Measurements from ENCODE around the gene RAB5IF. TPM values are rescaled to one million over a fixed set of nuclear protein-coding genes. Genes with fewer than 3 reads are reported as not detected.

Gene RAB5IF
- total and polyA plus RNA-seq, 2 of the 4 experiments (the other 2 are of a cell fraction): 74.0 to 93.1 TPM

GRCh38 chr20:36632147-36632486 lies 26.5 kb downstream of the RAB5IF start:
- Histone ChIP-seq H3K9me1 (ENCODE audit: insufficient read depth, low read length) (no peaks in the 10 kb centered on the region), H3K27ac (ENCODE audit: insufficient read depth, low read length) (no peak overlapping the region), H4K91ac (ENCODE audit: insufficient read depth, low read depth, low read length) (no peak overlapping the region), H3K4me3 (ENCODE audit: insufficient read depth, low read depth, low read length) (no peak overlapping the region), H3K79me1 (ENCODE audit: low read depth in 1 of 2, low read length in 2 of 2) (no peaks in the 10 kb centered on the region), H2AFZ (replicated peaks; ENCODE audit: low read length, poor library complexity) (no peak overlapping the region), H2BK120ac (ENCODE audit: low read depth, low read length) (no peak overlapping the region), H3K9me3 (ENCODE audit: control insufficient read depth, insufficient read depth, low read length) (no peaks in the 10 kb centered on the region), H2BK5ac (ENCODE audit: low read depth, low read length, poor library complexity, severe bottlenecking) (no peak overlapping the region), H3K4me2 (ENCODE audit: low read depth, low read length) (no peak overlapping the region), H3K4me1 (ENCODE audit: control insufficient read depth, insufficient read depth, low read length) (no peaks in the 10 kb centered on the region), H2AK5ac (ENCODE audit: low read depth, low read length) (no peak overlapping the region), H3K14ac (replicated peaks; ENCODE audit: low read depth, low read length) (no peak overlapping the region), H3K4ac (ENCODE audit: low read depth, low read length) (no peak overlapping the region), H3K27me3 (ENCODE audit: control insufficient read depth, insufficient read depth, low read length) (no peaks in the 10 kb centered on the region), H2AK9ac (replicated peaks; ENCODE audit: low read depth, low read length, poor library complexity) (no peak overlapping the region), H4K5ac (ENCODE audit: low read depth, low read length) (no peak overlapping the region), H2BK20ac (ENCODE audit: low read depth, low read length) (no peak overlapping the region), H2BK15ac (ENCODE audit: low read depth, low read length) (no peak overlapping the region), H3K23ac (ENCODE audit: low read depth, low read length) (no peak overlapping the region), H4K20me1 (ENCODE audit: insufficient read depth, low read length) (no peaks in the 10 kb centered on the region), H3K36me3 (ENCODE audit: control insufficient read depth, insufficient read depth, low read length) (no peaks in the 10 kb centered on the region), H3K9ac (ENCODE audit: low read depth, low read length) (no peak overlapping the region), H3K18ac (ENCODE audit: low read depth, low read length) (no peak overlapping the region), H3K56ac (ENCODE audit: extremely low read depth, insufficient read depth, low read length) (no peak overlapping the region), H4K8ac (ENCODE audit: low read depth in 2 of 2, low read length in 2 of 2) (no peak overlapping the region)
- in situ Hi-C loops (cut with MboI; ENCODE audit: low sequenced_read_pairs): no loop called here
- intact Hi-C loops (cut with micrococcal nuclease): no loop called here
- ChIA-PET POLR2A (ENCODE audit: unreplicated experiment) (no interaction called here), CTCF (no interaction called here)
- no peak for ATAC-seq (ENCODE audit: low read depth)
- no CpG with 5 or more reads among the region's 3 CpGs for WGBS, 2 experiments (ENCODE audit: extremely low coverage in 2 of 2, insufficient read length in 1 of 2)
- BruUV-seq (replicated peaks): no TSS peak
- no peak for TF ChIP-seq SMC3 (IDR thresholded peaks at IDR 0.05; ENCODE audit: low read depth, low read length)
- no peak for TF ChIP-seq BHLHE40 (IDR thresholded peaks at IDR 0.05; ENCODE audit: low read depth, low read length)
- TF ChIP-seq MXI1 (IDR thresholded peaks at IDR 0.05; ENCODE audit: borderline replicate concordance, low read depth, low read length): no peak
- no peak for TF ChIP-seq MAFK (IDR thresholded peaks at IDR 0.05; ENCODE audit: low read depth, low read length)
- TF ChIP-seq RAD21 (IDR thresholded peaks at IDR 0.05; ENCODE audit: low read length): no peak
- TF ChIP-seq FOS (IDR thresholded peaks at IDR 0.05; ENCODE audit: low read depth, low read length): no peak
- no peak for TF ChIP-seq NFE2L2 (IDR thresholded peaks at IDR 0.05; ENCODE audit: low read depth, low read length)
- no peak for TF ChIP-seq CHD1 (IDR thresholded peaks at IDR 0.05; ENCODE audit: low read depth, low read length)
- no peak for TF ChIP-seq MAZ (IDR thresholded peaks at IDR 0.05; ENCODE audit: borderline replicate concordance, low read depth, low read length)
- DNase-seq: no peak
- dilution Hi-C loops (cut with HindIII; ENCODE audit: low sequenced_read_pairs, unreplicated experiment): no loop called here
